GM12878 (cell line): ENCODE data around the gene PTTG1. TPM values are rescaled to one million over a fixed set of nuclear protein-coding genes. Genes with fewer than 3 reads are reported as not detected.

Source experiments
- CREB1 ChIP-seq: IDR thresholded peaks from 2 replicates; pipeline ENCODE4 v1.6.1; 2012; ENCODE audit warnings: low read depth, mild to moderate bottlenecking, inconsistent platforms
- FOS ChIP-seq: IDR thresholded peaks from 3 replicates; pipeline ENCODE4 v1.6.1; 2011; ENCODE audit warnings: borderline replicate concordance; ENCODE audit not compliant: insufficient read length; ENCODE audit errors: extremely low read depth
- IKZF1 ChIP-seq: fragments of 450-650 bp; conservative IDR thresholded peaks from 2 replicates; pipeline ENCODE4 v1.6.1; 2017; ENCODE audit warnings: antibody characterized with exemption, mild to moderate bottlenecking
- IKZF2 ChIP-seq, 2 experiments: fragments of 450-650 bp; IDR thresholded peaks; 2 replicates each; pipeline ENCODE4 v1.6.1; 2017; ENCODE audit warnings: mild to moderate bottlenecking in 2 of 2, moderate library complexity in 2 of 2
- MAX ChIP-seq: IDR thresholded peaks from 2 replicates; pipeline ENCODE4 v1.6.1; 2012; ENCODE audit warnings: low read depth, low read length, improper control_type of control experiment
- MTA2 ChIP-seq: fragments of 450-650 bp; IDR thresholded peaks from 2 replicates; pipeline ENCODE4 v1.6.1; 2016; ENCODE audit warnings: low read depth, mild to moderate bottlenecking, moderate library complexity
- MXI1 ChIP-seq: fragments of 150-350 bp; IDR thresholded peaks from 2 replicates; pipeline ENCODE4 v1.6.1; 2011; ENCODE audit warnings: low read depth, mild to moderate bottlenecking, inconsistent platforms, low read length, improper control_type of control experiment
- SIX5 ChIP-seq: IDR thresholded peaks from 2 replicates; pipeline ENCODE4 v1.6.1; 2011; ENCODE audit warnings: mild to moderate bottlenecking, low read depth, low read length, moderate library complexity; ENCODE audit not compliant: severe bottlenecking
- TCF7 ChIP-seq: IDR thresholded peaks from 2 replicates; pipeline ENCODE4 v1.6.1; 2014; ENCODE audit warnings: antibody characterized with exemption, borderline replicate concordance
- YY1 ChIP-seq: IDR thresholded peaks from 2 replicates; pipeline ENCODE4 v1.6.1; 2011; ENCODE audit warnings: low read depth, mild to moderate bottlenecking, low read length
- ZNF207 ChIP-seq: fragments of 450-650 bp; IDR thresholded peaks from 2 replicates; pipeline ENCODE4 v1.6.1; 2014; ENCODE audit warnings: antibody characterized with exemption, mild to moderate bottlenecking, borderline replicate concordance
- ZNF622 ChIP-seq: fragments of 450-650 bp; IDR thresholded peaks from 2 replicates; pipeline ENCODE4 v1.6.1; 2017; ENCODE audit warnings: mild to moderate bottlenecking, inconsistent platforms
- polyA plus RNA-seq, 11 experiments: library from polyadenylated mRNA; depleted of rRNA in 4 of 11; unstranded in 6 of 11; stranded (reverse) in 5 of 11; fragments of >200 nt; fragmentation: Nextera tagmentation in 4 of 11; fragmentation: Illumina TruSeq in 1 of 11; extraction: Ambion mirVana in 4 of 11; extraction: Trizol in 1 of 11; gene quantifications; 1 replicate in 1 of 11; 2 replicates in 10 of 11; pipeline versions ENCODE4 v1.2.1 to v1.2.3, GENCODE V29; 2011 to 2016; ENCODE audit warnings: inconsistent platforms in 2 of 11, missing spikeins in 2 of 11, low read depth in 1 of 11
- total RNA-seq, 4 experiments: library from RNA; depleted of rRNA in 3 of 4; stranded (reverse); fragments of >200 nt in 3 of 4; fragmentation: Illumina TruSeq in 1 of 4; extraction: Trizol in 1 of 4; gene quantifications; 2 replicates each; pipeline versions ENCODE4 v1.2.1 to v1.2.3, GENCODE V29; 2013 to 2021
- TF ChIP-seq, protein P1 (sequence below): fragments of 450-650 bp; conservative IDR thresholded peaks from 2 replicates; pipeline ENCODE4 v1.6.1; 2017; ENCODE audit warnings: mild to moderate bottlenecking, moderate library complexity
- TF ChIP-seq, protein P2 (sequence below): fragments of 450-650 bp; IDR thresholded peaks from 2 replicates; pipeline ENCODE4 v1.6.1; 2017; ENCODE audit warnings: low read depth, mild to moderate bottlenecking, moderate library complexity

PTTG1 gene
- total and polyA plus RNA-seq, 10 of the 15 experiments (the other 5 are each of a cell fraction or from before 2014, with no cell fraction given): 154 to 1,033 (median 377) TPM

- TF ChIP-seq, protein P1, sequence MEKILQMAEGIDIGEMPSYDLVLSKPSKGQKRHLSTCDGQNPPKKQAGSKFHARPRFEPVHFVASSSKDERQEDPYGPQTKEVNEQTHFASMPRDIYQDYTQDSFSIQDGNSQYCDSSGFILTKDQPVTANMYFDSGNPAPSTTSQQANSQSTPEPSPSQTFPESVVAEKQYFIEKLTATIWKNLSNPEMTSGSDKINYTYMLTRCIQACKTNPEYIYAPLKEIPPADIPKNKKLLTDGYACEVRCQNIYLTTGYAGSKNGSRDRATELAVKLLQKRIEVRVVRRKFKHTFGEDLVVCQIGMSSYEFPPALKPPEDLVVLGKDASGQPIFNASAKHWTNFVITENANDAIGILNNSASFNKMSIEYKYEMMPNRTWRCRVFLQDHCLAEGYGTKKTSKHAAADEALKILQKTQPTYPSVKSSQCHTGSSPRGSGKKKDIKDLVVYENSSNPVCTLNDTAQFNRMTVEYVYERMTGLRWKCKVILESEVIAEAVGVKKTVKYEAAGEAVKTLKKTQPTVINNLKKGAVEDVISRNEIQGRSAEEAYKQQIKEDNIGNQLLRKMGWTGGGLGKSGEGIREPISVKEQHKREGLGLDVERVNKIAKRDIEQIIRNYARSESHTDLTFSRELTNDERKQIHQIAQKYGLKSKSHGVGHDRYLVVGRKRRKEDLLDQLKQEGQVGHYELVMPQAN: no peak
- no peak for TF ChIP-seq YY1
- no peak for TF ChIP-seq MTA2
- no peak for TF ChIP-seq MAX
- TF ChIP-seq ZNF622: no peak
- no peak for TF ChIP-seq CREB1
- TF ChIP-seq TCF7: no peak
- TF ChIP-seq IKZF2 (IDR thresholded peaks at IDR 0.05): peak in 1 of 2 experiments; percentile 11; a peak in 1 of 4 replicates
- TF ChIP-seq FOS: no peak
- TF ChIP-seq SIX5: no peak
- no peak for TF ChIP-seq MXI1
- TF ChIP-seq IKZF1: no peak
- TF ChIP-seq, protein P2, sequence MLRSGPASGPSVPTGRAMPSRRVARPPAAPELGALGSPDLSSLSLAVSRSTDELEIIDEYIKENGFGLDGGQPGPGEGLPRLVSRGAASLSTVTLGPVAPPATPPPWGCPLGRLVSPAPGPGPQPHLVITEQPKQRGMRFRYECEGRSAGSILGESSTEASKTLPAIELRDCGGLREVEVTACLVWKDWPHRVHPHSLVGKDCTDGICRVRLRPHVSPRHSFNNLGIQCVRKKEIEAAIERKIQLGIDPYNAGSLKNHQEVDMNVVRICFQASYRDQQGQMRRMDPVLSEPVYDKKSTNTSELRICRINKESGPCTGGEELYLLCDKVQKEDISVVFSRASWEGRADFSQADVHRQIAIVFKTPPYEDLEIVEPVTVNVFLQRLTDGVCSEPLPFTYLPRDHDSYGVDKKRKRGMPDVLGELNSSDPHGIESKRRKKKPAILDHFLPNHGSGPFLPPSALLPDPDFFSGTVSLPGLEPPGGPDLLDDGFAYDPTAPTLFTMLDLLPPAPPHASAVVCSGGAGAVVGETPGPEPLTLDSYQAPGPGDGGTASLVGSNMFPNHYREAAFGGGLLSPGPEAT: no peak
- no peak for TF ChIP-seq ZNF207
Measured at GRCh38 chr5:160463740-160464465, 42.2 kb downstream of the PTTG1 start (continued).
